H9 (cell line): ENCODE data around the gene ZNF688. TPM values are rescaled to one million over a fixed set of nuclear protein-coding genes. Genes with fewer than 3 reads are reported as not detected.

ENCODE experiments used
- DNase-seq: peaks from one replicate; pipeline ENCODE4 v3.0.0-alpha.2; 2017
- H2AFZ ChIP-seq: one replicate; pipeline ENCODE4 v1.6.1; 2013; ENCODE audit warnings: mild to moderate bottlenecking, low read length, control low read depth, moderate library complexity
- H2AK5ac ChIP-seq: 2 replicates; pipeline ENCODE4 v1.6.1; 2013; ENCODE audit warnings: low read length, control low read depth, mixed read lengths; ENCODE audit not compliant: insufficient read length
- H2BK120ac ChIP-seq: one replicate; pipeline ENCODE4 v1.6.1; 2013; ENCODE audit warnings: low read depth, mild to moderate bottlenecking, low read length, control low read depth, inconsistent platforms; ENCODE audit not compliant: poor library complexity, severe bottlenecking
- H2BK12ac ChIP-seq: 2 replicates; pipeline ENCODE4 v1.6.1; 2013; ENCODE audit warnings: low read length, control low read depth, mixed read lengths, low read depth; ENCODE audit not compliant: insufficient read length
- H2BK15ac ChIP-seq: 2 replicates; pipeline ENCODE4 v1.6.1; 2013; ENCODE audit warnings: low read depth, low read length, control low read depth
- H2BK20ac ChIP-seq: one replicate; pipeline ENCODE4 v1.6.1; 2013; ENCODE audit warnings: low read depth, mild to moderate bottlenecking, low read length, control low read depth, inconsistent platforms; ENCODE audit not compliant: poor library complexity, severe bottlenecking
- H2BK5ac ChIP-seq: 2 replicates; pipeline ENCODE4 v1.6.1; 2013; ENCODE audit warnings: low read length, control low read depth, mixed read lengths; ENCODE audit not compliant: insufficient read length
- H3K14ac ChIP-seq: 2 replicates; pipeline ENCODE4 v1.6.1; 2013; ENCODE audit warnings: low read length, control low read depth; ENCODE audit not compliant: insufficient read depth
- H3K18ac ChIP-seq: 2 replicates; pipeline ENCODE4 v1.6.1; 2013; ENCODE audit warnings: low read depth, mild to moderate bottlenecking, mixed read lengths, low read length, control low read depth; ENCODE audit not compliant: insufficient read length
- H3K23ac ChIP-seq: 2 replicates; pipeline ENCODE4 v1.6.1; 2013; ENCODE audit warnings: low read length, control low read depth, mixed read lengths, low read depth; ENCODE audit not compliant: insufficient read length
- H3K23me2 ChIP-seq: 2 replicates; pipeline ENCODE4 v1.6.1; 2013; ENCODE audit warnings: low read depth, mild to moderate bottlenecking, mixed read lengths, low read length, control low read depth; ENCODE audit not compliant: insufficient read length, poor library complexity, severe bottlenecking
- H3K27ac ChIP-seq: 2 replicates; pipeline ENCODE4 v1.5.1; 2013; ENCODE audit warnings: low read length, control low read depth, mixed read lengths, low read depth; ENCODE audit not compliant: insufficient read length
- H3K27me3 ChIP-seq: 2 replicates; pipeline ENCODE4 v1.6.1; 2013; ENCODE audit warnings: low read length, control low read depth, inconsistent platforms; ENCODE audit not compliant: insufficient read depth
- H3K4ac ChIP-seq: 2 replicates; pipeline ENCODE4 v1.6.1; 2013; ENCODE audit warnings: low read depth, mild to moderate bottlenecking, control low read depth, inconsistent platforms, low read length, moderate library complexity
- H3K4me1 ChIP-seq: 2 replicates; pipeline ENCODE4 v1.6.1; 2013; ENCODE audit warnings: low read length, control low read depth, inconsistent platforms; ENCODE audit not compliant: insufficient read depth
- H3K4me2 ChIP-seq: 2 replicates; pipeline ENCODE4 v1.6.1; 2013; ENCODE audit warnings: low read length, control low read depth, mixed read lengths; ENCODE audit not compliant: insufficient read length, insufficient read depth
- H3K56ac ChIP-seq: 2 replicates; pipeline ENCODE4 v1.6.1; 2013; ENCODE audit warnings: low read depth, mild to moderate bottlenecking, mixed read lengths, low read length, control low read depth; ENCODE audit not compliant: insufficient read length
- H3K79me1 ChIP-seq: 2 replicates; pipeline ENCODE4 v1.6.1; 2013; ENCODE audit warnings: low read depth, mild to moderate bottlenecking, moderate library complexity, low read length, control low read depth, inconsistent platforms; ENCODE audit not compliant: insufficient read depth, poor library complexity, severe bottlenecking
- H3K79me2 ChIP-seq: 2 replicates; pipeline ENCODE4 v1.6.1; 2013; ENCODE audit warnings: low read length, control low read depth, inconsistent platforms; ENCODE audit not compliant: insufficient read depth
- H3K9ac ChIP-seq: 2 replicates; pipeline ENCODE4 v1.6.1; 2013; ENCODE audit warnings: low read length, control low read depth, mixed read lengths; ENCODE audit not compliant: insufficient read length; ENCODE audit errors: extremely low read depth
- H3K9me3 ChIP-seq: one replicate; pipeline ENCODE4 v1.6.1; 2013; ENCODE audit warnings: low read depth, low read length, inconsistent platforms; ENCODE audit not compliant: control insufficient read depth
- H3T11ph ChIP-seq: one replicate; pipeline ENCODE4 v1.6.1; 2013; ENCODE audit warnings: mild to moderate bottlenecking, low read length, control low read depth, inconsistent platforms
- H4K20me1 ChIP-seq: one replicate; pipeline ENCODE4 v1.6.1; 2013; ENCODE audit not compliant: control insufficient read depth, insufficient read length, insufficient read depth
- H4K5ac ChIP-seq: 2 replicates; pipeline ENCODE4 v1.6.1; 2013; ENCODE audit warnings: low read depth, mild to moderate bottlenecking, mixed read lengths, low read length, control low read depth; ENCODE audit not compliant: insufficient read length
- H4K8ac ChIP-seq: replicated peaks from 2 replicates; pipeline ENCODE4 v1.6.1; 2013; ENCODE audit warnings: low read length, control low read depth, mixed read lengths, low read depth; ENCODE audit not compliant: insufficient read length
- H4K91ac ChIP-seq: 2 replicates; pipeline ENCODE4 v1.6.1; 2013; ENCODE audit warnings: low read depth, mild to moderate bottlenecking, moderate library complexity, mixed read lengths, low read length, control low read depth; ENCODE audit not compliant: insufficient read length
- H3K27ac Mint-ChIP-seq, 3 experiments: 2 replicates in 2 of 3; 3 replicates in 1 of 3; pipeline ENCODE4 v1.8.0; 2020 to 2021; ENCODE audit warnings: mixed read lengths in 3 of 3, mild to moderate bottlenecking in 1 of 3, moderate library complexity in 1 of 3
- H3K27me3 Mint-ChIP-seq: 2 replicates; pipeline ENCODE4 v1.8.0; 2021; ENCODE audit warnings: low read depth, mild to moderate bottlenecking, moderate library complexity, mixed read lengths
- H3K36me3 Mint-ChIP-seq, 3 experiments: 2 replicates in 2 of 3; 3 replicates in 1 of 3; pipeline ENCODE4 v1.8.0; 2020 to 2021; ENCODE audit warnings: low read depth in 3 of 3, mixed read lengths in 3 of 3; ENCODE audit not compliant: insufficient read depth in 1 of 3
- H3K4me1 Mint-ChIP-seq, 2 experiments: 2 replicates each; pipeline ENCODE4 v1.8.0; 2020; ENCODE audit warnings: mixed read lengths in 2 of 2
- H3K4me3 Mint-ChIP-seq, 2 experiments: 2 replicates in 1 of 2; 3 replicates in 1 of 2; pipeline ENCODE4 v1.8.0; 2020 to 2021; ENCODE audit warnings: mild to moderate bottlenecking in 2 of 2, mixed read lengths in 2 of 2, moderate library complexity in 1 of 2
- H3K9me3 Mint-ChIP-seq, 2 experiments: 2 replicates in 1 of 2; 3 replicates in 1 of 2; pipeline ENCODE4 v1.8.0; 2020; ENCODE audit warnings: mild to moderate bottlenecking in 2 of 2, mixed read lengths in 2 of 2, moderate library complexity in 1 of 2
- CTCF ChIP-seq: fragments of 200-600 bp; sonication (generic); conservative IDR thresholded peaks from 3 replicates; pipeline ENCODE4 v1.8.0; 2021; ENCODE audit warnings: antibody characterized with exemption, mild to moderate bottlenecking
- WGBS: extraction: QIAGEN DNeasy Blood & Tissue Kit; methylation state at CpG from one replicate; pipeline ENCODE4 v1.1.7; 2013; ENCODE audit warnings: missing lambda C conversion rate, low lambda C conversion rate, mixed read lengths; ENCODE audit not compliant: insufficient read length; ENCODE audit errors: extremely low coverage; 5-methylcytosine and 5-hydroxymethylcytosine counted together
- total RNA-seq: library from RNA; stranded (reverse); gene quantifications from 2 replicates; pipeline ENCODE4 v1.2.1, GENCODE V29; 2021

Gene ZNF688
- total RNA-seq, 1 experiment from 2014 or later: 4.5 TPM

GRCh38 chr16:30521476-30521872 lies 50.0 kb downstream of the ZNF688 start:
- H2BK120ac ChIP-seq: no peak overlapping the region
- no peak overlapping the region for H3K4me2 ChIP-seq
- H3K4me3 Mint-ChIP-seq: no peak overlapping the region
- no peak overlapping the region for H3K14ac ChIP-seq
- H2AFZ ChIP-seq: no peak overlapping the region
- H2BK12ac ChIP-seq: no peak overlapping the region
- H2AK5ac ChIP-seq: no peak overlapping the region
- DNase-seq: no peak
- no peaks in the 10 kb centered on the region for H3K9me3 Mint-ChIP-seq
- WGBS: no CpG with 5 or more reads among the region's 7 CpGs
- H3K9ac ChIP-seq: no peak overlapping the region
- H3K4me1 Mint-ChIP-seq: peaks cover 3% of the 10 kb centered on the region in 2 experiments
- peaks cover 2% of the 10 kb centered on the region; the same call in 1 of the 2 replicates for H3K27me3 Mint-ChIP-seq
- H2BK15ac ChIP-seq: no peak overlapping the region
- H3K27ac ChIP-seq: no peak overlapping the region
- no peaks in the 10 kb centered on the region for H3K79me2 ChIP-seq
- H3K23ac ChIP-seq: no peak overlapping the region
- H4K5ac ChIP-seq: no peak overlapping the region
- no peak overlapping the region for H4K8ac ChIP-seq
- no peaks in the 10 kb centered on the region for H3K79me1 ChIP-seq
- no peaks in the 10 kb centered on the region for H4K20me1 ChIP-seq
- no peak overlapping the region for H3K27ac Mint-ChIP-seq
- H3K27me3 ChIP-seq: no peaks in the 10 kb centered on the region
- H3K56ac ChIP-seq: no peak overlapping the region
- no peak overlapping the region for H4K91ac ChIP-seq
- H3K18ac ChIP-seq: no peak overlapping the region
- no peak overlapping the region for H3T11ph ChIP-seq
- H3K4ac ChIP-seq: no peak overlapping the region
- H2BK20ac ChIP-seq: no peak overlapping the region
- H2BK5ac ChIP-seq: no peak overlapping the region
- H3K9me3 ChIP-seq: no peaks in the 10 kb centered on the region
- H3K23me2 ChIP-seq: peaks cover 6% of the 10 kb centered on the region
- TF ChIP-seq CTCF: no peak
- no peaks in the 10 kb centered on the region for H3K4me1 ChIP-seq
- H3K36me3 Mint-ChIP-seq: peaks cover 0 to 13% (median 9%) of the 10 kb centered on the region in 3 experiments; a peak in 5 of 7 replicates

Other genes with a start within 250 kb of the ZNF688 start
- 90.1 and 90.2 TPM in 2 replicates for gene CD2BP2, start 216.4 kb downstream of the ZNF688 start, total RNA-seq
- gene TBC1D10B, start 201.2 kb downstream of the ZNF688 start, total RNA-seq: 25.6 and 25.8 TPM in 2 replicates
- gene MYL11, start 196.9 kb downstream of the ZNF688 start, total RNA-seq: 0.70 and 1.4 TPM in 2 replicates
- gene SEPTIN1, start 189.2 kb downstream of the ZNF688 start, total RNA-seq: 1.4 and 2.5 TPM in 2 replicates
- 57.3 and 61.2 TPM in 2 replicates for gene ZNF48, start 176.3 kb downstream of the ZNF688 start, total RNA-seq
- 9.7 and 10.5 TPM in 2 replicates for gene ZNF771, start 164.1 kb downstream of the ZNF688 start, total RNA-seq
- gene DCTPP1, start 141.7 kb downstream of the ZNF688 start, total RNA-seq: 78.1 and 78.3 TPM in 2 replicates
- gene SEPHS2, start 125.8 kb downstream of the ZNF688 start, total RNA-seq: 52.6 and 54.1 TPM in 2 replicates
- not detected in 2 replicates for gene ITGAL, start 99.0 kb downstream of the ZNF688 start, total RNA-seq
- 39.0 and 40.0 TPM in 2 replicates for gene ZNF768, start 45.1 kb downstream of the ZNF688 start, total RNA-seq
- gene ZNF747, start 36.9 kb downstream of the ZNF688 start, total RNA-seq: 17.5 and 18.4 TPM in 2 replicates
- gene ZNF764, start 13.3 kb downstream of the ZNF688 start, total RNA-seq: 11.2 and 11.4 TPM in 2 replicates
- 17.0 and 18.8 TPM in 2 replicates for gene ZNF785, start 14.0 kb upstream of the ZNF688 start, total RNA-seq
- 21.1 and 21.9 TPM in 2 replicates for gene ZNF689, start 38.7 kb upstream of the ZNF688 start, total RNA-seq
- 11.6 and 13.6 TPM in 2 replicates for gene PRR14, start 79.2 kb upstream of the ZNF688 start, total RNA-seq
- 12.6 and 16.8 TPM in 2 replicates for gene FBRS, start 86.7 kb upstream of the ZNF688 start, total RNA-seq
- 63.1 and 65.5 TPM in 2 replicates for gene SRCAP, start 127.5 kb upstream of the ZNF688 start, total RNA-seq
- 46.6 and 47.9 TPM in 2 replicates for gene PHKG2, start 176.7 kb upstream of the ZNF688 start, total RNA-seq
- 5.4 and 7.4 TPM in 2 replicates for gene CFAP119, start 190.3 kb upstream of the ZNF688 start, total RNA-seq
- gene RNF40, start 190.6 kb upstream of the ZNF688 start, total RNA-seq: 103 and 106 TPM in 2 replicates
- 20.0 TPM in 2 replicates for gene ZNF629, start 215.5 kb upstream of the ZNF688 start, total RNA-seq